Motor neuron (in vitro differentiated cells): ENCODE measurements around the gene SLC37A1. TPM values are rescaled to one million over a fixed set of nuclear protein-coding genes. Genes with fewer than 3 reads are reported as not detected.

Source experiments
- ATAC-seq, 8 experiments: fragments of 200-7000 bp; cut with Tn5 transposase; replicated peaks in 6 of 8; 2 replicates each; pipeline ENCODE4 v1.8.0; 2021; ENCODE audit warnings: mild to moderate bottlenecking in 8 of 8, moderate library complexity in 8 of 8
- H3K27ac ChIP-seq, 2 donors: fragments of 250-450 bp; sonication (Bioruptor Pico); 2 replicates each; pipeline ENCODE4 v1.9.0; 2021; ENCODE audit warnings: antibody characterized with exemption in 2 of 2, mild to moderate bottlenecking in 2 of 2, moderate library complexity in 1 of 2
- H3K4me1 ChIP-seq, 2 donors: fragments of 250-450 bp; sonication (Bioruptor Pico); replicated peaks in 1 of 2; 2 replicates each; pipeline ENCODE4 v1.6.1; 2021; ENCODE audit warnings: antibody characterized with exemption in 2 of 2, mild to moderate bottlenecking in 2 of 2, moderate library complexity in 1 of 2
- H3K4me3 ChIP-seq, 5 donors: fragments of 250-450 bp; sonication (Bioruptor Pico); 2 replicates each; pipeline ENCODE4 v1.9.0; 2021; ENCODE audit warnings: antibody characterized with exemption in 5 of 5, mild to moderate bottlenecking in 5 of 5, moderate library complexity in 4 of 5
- WGBS, 10 experiments: fragments of 450-650 bp; shearing (Covaris generic); methylation state at CpG; one replicate each; pipeline ENCODE4 v1.0.0; 2022; 5-methylcytosine and 5-hydroxymethylcytosine counted together
- in situ Hi-C, 9 experiments: fragments of 400-800 bp; cut with MboI; loops; one replicate each; pipeline ENCODE4 v1.15.0; 2021; ENCODE audit warnings: low sequenced_read_pairs in 9 of 9, low pct_unique_long_range_greater_than_20kb in 2 of 9; ENCODE audit not compliant: unreplicated experiment in 9 of 9
- total RNA-seq, 8 experiments: library from RNA; unstranded; fragments of 300-600 nt; gene quantifications; 2 replicates each; pipeline versions ENCODE4 v1.2.3 to v1.2.4, GENCODE V29; 2022

Gene SLC37A1
- total RNA-seq, 8 experiments from 2014 or later, result 0.71 to 49.0 (median 14.1) TPM

GRCh38 chr21:42617486-42617885, 103.8 kb downstream of the SLC37A1 start:
- H3K27ac ChIP-seq, result no peak overlapping the region
- H3K4me3 ChIP-seq, result no peak overlapping the region
- in situ Hi-C loops, result loop anchor here in 1 of 9 experiments (25.0 kb wide), 1 partner anchor 195 kb away; no protein-coding TSS in a partner anchor
- ATAC-seq, result peak in 5 of 8 experiments; percentile 58 to 84 (median 72)
- H3K4me1 ChIP-seq, result peaks cover 23 to 33% of the 10 kb centered on the region in 2 donors
- WGBS, 10 experiments, result 0 to 100% (median 60%) methylated on average over 1 of the region's 23 CpGs; no CpG with 5 or more reads in 7 of the 10 experiments

- in situ Hi-C loops, result loop anchor here in 1 of 9 experiments (25.0 kb wide), 1 partner anchor 194 kb away; no protein-coding TSS in a partner anchor
- ATAC-seq, result no peak
- Histone ChIP-seq H3K4me3 (no peak overlapping the region), H3K27ac (no peak overlapping the region), H3K4me1 (peaks cover 24 to 33% of the 10 kb centered on the region in 2 donors)
- 20 to 100% (median 93%) methylated on average over 1 to 3 of the region's 3 CpGs; no CpG with 5 or more reads in 4 of the 10 experiments for WGBS, 10 experiments
Observed at GRCh38 chr21:42618707-42619102, 105.1 kb downstream of the SLC37A1 start.

- Histone ChIP-seq H3K4me3 (no peak overlapping the region), H3K4me1 (peaks cover 24 to 33% of the 10 kb centered on the region in 2 donors), H3K27ac (no peak overlapping the region)
- in situ Hi-C loops, result loop anchor here in 1 of 9 experiments (25.0 kb wide), 1 partner anchor 193 kb away; no protein-coding TSS in a partner anchor
- ATAC-seq, result no peak
- 0 to 100% (median 75%) methylated on average over 1 to 7 of the region's 7 CpGs; no CpG with 5 or more reads in 1 of the 10 experiments for WGBS, 10 experiments
Observed at GRCh38 chr21:42619166-42619565, 105.5 kb downstream of the SLC37A1 start.

GRCh38 chr21:42619841-42620240, 106.2 kb downstream of the SLC37A1 start:
- Histone ChIP-seq H3K4me3 (no peak overlapping the region), H3K4me1 (peaks cover 24 to 33% of the 10 kb centered on the region in 2 donors), H3K27ac (no peak overlapping the region)
- no peak for ATAC-seq
- 40 to 100% (median 64%) methylated on average over 1 to 4 of the region's 6 CpGs; no CpG with 5 or more reads in 5 of the 10 experiments for WGBS, 10 experiments
- in situ Hi-C loops, result loop anchor here in 1 of 9 experiments (25.0 kb wide), 1 partner anchor 192 kb away; no protein-coding TSS in a partner anchor

- ATAC-seq, result peak in 6 of 8 experiments; percentile 13 to 90 (median 30)
Observed at GRCh38 chr21:42621166-42621818, 107.6 kb downstream of the SLC37A1 start.

GRCh38 chr21:42621819-42622177, 108.1 kb downstream of the SLC37A1 start:
- in situ Hi-C loops, result loop anchor here in 1 of 9 experiments (25.0 kb wide), 1 partner anchor 191 kb away; no protein-coding TSS in a partner anchor
- peaks cover 24 to 25% of the 10 kb centered on the region in 2 donors for H3K4me1 ChIP-seq
- ATAC-seq, result peak in 5 of 8 experiments; percentile 25 to 58 (median 46)
- WGBS, 10 experiments, result 10 to 83% (median 48%) methylated on average over 1 to 9 of the region's 9 CpGs; no CpG with 5 or more reads in 2 of the 10 experiments
- H3K27ac ChIP-seq, result no peak overlapping the region
- H3K4me3 ChIP-seq, result no peak overlapping the region

More at GRCh38 chr21:42621166-42621818, 107.6 kb downstream of the SLC37A1 start:
- 26 to 73% (median 51%) methylated on average over 2 to 8 of the region's 15 CpGs; no CpG with 5 or more reads in 1 of the 10 experiments for WGBS, 10 experiments
- no peak overlapping the region for H3K4me3 ChIP-seq
- peak overlapping the region in 1 of 2 donors; percentile 43 for H3K27ac ChIP-seq
- H3K4me1 ChIP-seq, result peaks cover 24 to 30% of the 10 kb centered on the region in 2 donors
- in situ Hi-C loops, result loop anchor here in 1 of 9 experiments (25.0 kb wide), 1 partner anchor 191 kb away; no protein-coding TSS in a partner anchor

GRCh38 chr21:42622284-42622683, 108.6 kb downstream of the SLC37A1 start:
- Histone ChIP-seq H3K4me1 (peaks cover 20 to 22% of the 10 kb centered on the region in 2 donors), H3K27ac (no peak overlapping the region), H3K4me3 (no peak overlapping the region)
- no peak for ATAC-seq
- WGBS, 10 experiments, result 14 to 97% (median 80%) methylated on average over 1 to 7 of the region's 7 CpGs; no CpG with 5 or more reads in 1 of the 10 experiments
- in situ Hi-C loops, result loop anchor here in 1 of 9 experiments (25.0 kb wide), 1 partner anchor 190 kb away; no protein-coding TSS in a partner anchor

GRCh38 chr21:42623694-42624093, 110.0 kb downstream of the SLC37A1 start:
- Histone ChIP-seq H3K4me1 (peaks cover 14% of the 10 kb centered on the region in 2 donors), H3K4me3 (no peak overlapping the region), H3K27ac (no peak overlapping the region)
- no peak for ATAC-seq
- in situ Hi-C loops, result loop anchor here in 1 of 9 experiments (25.0 kb wide), 1 partner anchor 189 kb away; no protein-coding TSS in a partner anchor
- WGBS, 10 experiments, result 29 to 100% (median 83%) methylated on average over 2 to 5 of the region's 7 CpGs; no CpG with 5 or more reads in 3 of the 10 experiments

GRCh38 chr21:42624095-42624790, 110.6 kb downstream of the SLC37A1 start:
- WGBS, 10 experiments, result 17 to 85% (median 41%) methylated on average over 1 to 8 of the region's 13 CpGs
- ATAC-seq, result no peak
- Histone ChIP-seq H3K4me1 (peaks cover 13 to 14% of the 10 kb centered on the region in 2 donors), H3K4me3 (no peak overlapping the region), H3K27ac (no peak overlapping the region)
- in situ Hi-C loops, result loop anchor here in 1 of 9 experiments (25.0 kb wide), 1 partner anchor 188 kb away; no protein-coding TSS in a partner anchor

GRCh38 chr21:42624936-42625335, 111.3 kb downstream of the SLC37A1 start:
- in situ Hi-C loops, result loop anchor here in 1 of 9 experiments (25.0 kb wide), 1 partner anchor 187 kb away; no protein-coding TSS in a partner anchor
- Histone ChIP-seq H3K4me3 (no peak overlapping the region), H3K27ac (no peak overlapping the region), H3K4me1 (peaks cover 12 to 14% of the 10 kb centered on the region in 2 donors)
- 50 to 96% (median 78%) methylated on average over 1 to 6 of the region's 6 CpGs; no CpG with 5 or more reads in 4 of the 10 experiments for WGBS, 10 experiments
- ATAC-seq, result no peak

GRCh38 chr21:42626171-42626570, 112.5 kb downstream of the SLC37A1 start:
- in situ Hi-C loops, result no loop called here
- Histone ChIP-seq H3K4me1 (peaks cover 20 to 23% of the 10 kb centered on the region in 2 donors), H3K4me3 (no peak overlapping the region), H3K27ac (no peak overlapping the region)
- ATAC-seq, result no peak
- WGBS, 10 experiments, result 55 to 98% (median 86%) methylated on average over 2 to 9 of the region's 14 CpGs; no CpG with 5 or more reads in 5 of the 10 experiments

GRCh38 chr21:42627527-42628289, 114.1 kb downstream of the SLC37A1 start:
- in situ Hi-C loops, result no loop called here
- 32 to 100% (median 85%) methylated on average over 1 to 9 of the region's 15 CpGs; no CpG with 5 or more reads in 1 of the 10 experiments for WGBS, 10 experiments
- H3K27ac ChIP-seq, result no peak overlapping the region
- H3K4me3 ChIP-seq, result no peak overlapping the region
- H3K4me1 ChIP-seq, result peaks cover 8 to 11% of the 10 kb centered on the region in 2 donors
- no peak for ATAC-seq
